Gastrocnemius medialis (tissue), 4 donors: ENCODE data around the gene TECPR2.

Experiments
- CTCF ChIP-seq, 5 experiments: fragments of 450-650 bp in 3 of 5; fragments of 200-600 bp in 2 of 5; sonication (generic) in 2 of 5; IDR thresholded peaks in 4 of 5; conservative IDR thresholded peaks in 1 of 5; 1 replicate in 4 of 5; 2 replicates in 1 of 5; pipeline ENCODE4 v1.5.1; 2016 to 2019; ENCODE audit warnings: antibody characterized with exemption in 5 of 5, mild to moderate bottlenecking in 3 of 5, moderate library complexity in 3 of 5
- POLR2A ChIP-seq, 2 donors: fragments of 450-650 bp; IDR thresholded peaks; one replicate each; pipeline ENCODE4 v1.6.1; 2017; ENCODE audit warnings: antibody characterized with exemption in 2 of 2, mild to moderate bottlenecking in 2 of 2, moderate library complexity in 2 of 2

GRCh38 chr14:102434647-102435175, 72.0 kb downstream of the TECPR2 start:
- TF ChIP-seq CTCF (IDR thresholded peaks at IDR 0.05 in 4 of 5, conservative IDR thresholded peaks at IDR 0.05 in 1 of 5), result no peak
- TF ChIP-seq POLR2A (IDR thresholded peaks at IDR 0.05), result no peak
